PFSK-1 (cell line): ENCODE results near the gene HOXC11.

Experiments
- POLR2AphosphoS5 ChIP-seq: IDR thresholded peaks from 2 replicates; pipeline ENCODE4 v1.6.1; 2012; ENCODE audit warnings: low read depth, mild to moderate bottlenecking, control low read depth, low read length, moderate library complexity
- SIN3A ChIP-seq: IDR thresholded peaks from 2 replicates; pipeline ENCODE4 v1.6.1; 2012; ENCODE audit warnings: mild to moderate bottlenecking, low read length, moderate library complexity, borderline replicate concordance; ENCODE audit not compliant: insufficient read depth
- TAF1 ChIP-seq: IDR thresholded peaks from 2 replicates; pipeline ENCODE4 v1.6.1; 2012; ENCODE audit warnings: low read length, control low read depth, borderline replicate concordance; ENCODE audit not compliant: insufficient read depth
- TF ChIP-seq, protein P1 (sequence below), 2 experiments: IDR thresholded peaks; 2 replicates each; pipeline versions ENCODE4 v1.6.1 to v1.8.0; 2011 to 2012; ENCODE audit warnings: low read depth in 2 of 2, low read length in 2 of 2, control low read depth in 1 of 2, inconsistent platforms in 1 of 2, mild to moderate bottlenecking in 1 of 2, moderate library complexity in 1 of 2; ENCODE audit not compliant: insufficient read depth in 1 of 2

DNA sequence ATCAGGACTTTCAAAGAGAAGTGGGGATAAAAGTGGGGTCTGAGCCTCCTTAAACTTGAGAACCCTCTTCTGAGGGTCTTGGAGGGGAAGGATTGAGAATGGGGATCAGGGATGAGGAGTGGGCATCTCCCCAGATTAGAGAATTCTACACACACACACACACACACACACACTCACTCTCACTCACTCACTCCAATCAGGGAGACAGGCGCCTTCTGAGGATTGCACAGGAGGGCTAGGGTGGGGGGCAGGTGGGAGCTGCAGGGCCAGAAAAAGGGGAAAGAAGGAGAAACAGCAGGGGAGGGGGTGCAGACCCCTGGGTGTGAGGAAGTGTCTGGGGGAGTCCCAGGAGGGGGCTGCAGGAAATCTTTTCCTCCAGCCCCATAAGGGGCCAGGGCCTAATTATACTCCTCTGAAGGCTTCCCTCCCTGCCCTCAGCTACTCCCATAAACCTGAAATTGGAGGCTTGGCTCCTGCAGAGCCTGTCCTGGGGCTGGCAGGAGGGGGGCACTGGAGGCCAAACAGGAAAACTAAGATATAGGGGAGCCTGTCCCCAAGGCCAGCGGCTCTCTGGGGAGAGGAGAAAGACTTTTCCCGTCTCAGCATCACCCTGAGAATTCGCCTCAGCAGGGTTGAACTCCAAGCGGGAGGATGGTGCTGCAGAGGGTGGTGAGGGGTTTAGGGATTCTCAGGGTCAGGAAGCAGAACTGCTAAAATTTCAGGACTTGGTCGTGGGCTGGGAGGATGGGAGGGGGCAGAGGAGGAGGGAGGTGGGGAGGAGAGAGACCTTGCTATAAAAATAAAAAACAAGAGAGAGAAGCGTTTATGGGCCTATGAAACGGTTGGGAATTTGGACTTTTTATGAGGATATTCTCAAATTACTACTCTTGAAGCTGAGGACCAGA, 28.6 kb downstream of the HOXC11 start:
- TF ChIP-seq TAF1, result no peak
- TF ChIP-seq, protein P1, sequence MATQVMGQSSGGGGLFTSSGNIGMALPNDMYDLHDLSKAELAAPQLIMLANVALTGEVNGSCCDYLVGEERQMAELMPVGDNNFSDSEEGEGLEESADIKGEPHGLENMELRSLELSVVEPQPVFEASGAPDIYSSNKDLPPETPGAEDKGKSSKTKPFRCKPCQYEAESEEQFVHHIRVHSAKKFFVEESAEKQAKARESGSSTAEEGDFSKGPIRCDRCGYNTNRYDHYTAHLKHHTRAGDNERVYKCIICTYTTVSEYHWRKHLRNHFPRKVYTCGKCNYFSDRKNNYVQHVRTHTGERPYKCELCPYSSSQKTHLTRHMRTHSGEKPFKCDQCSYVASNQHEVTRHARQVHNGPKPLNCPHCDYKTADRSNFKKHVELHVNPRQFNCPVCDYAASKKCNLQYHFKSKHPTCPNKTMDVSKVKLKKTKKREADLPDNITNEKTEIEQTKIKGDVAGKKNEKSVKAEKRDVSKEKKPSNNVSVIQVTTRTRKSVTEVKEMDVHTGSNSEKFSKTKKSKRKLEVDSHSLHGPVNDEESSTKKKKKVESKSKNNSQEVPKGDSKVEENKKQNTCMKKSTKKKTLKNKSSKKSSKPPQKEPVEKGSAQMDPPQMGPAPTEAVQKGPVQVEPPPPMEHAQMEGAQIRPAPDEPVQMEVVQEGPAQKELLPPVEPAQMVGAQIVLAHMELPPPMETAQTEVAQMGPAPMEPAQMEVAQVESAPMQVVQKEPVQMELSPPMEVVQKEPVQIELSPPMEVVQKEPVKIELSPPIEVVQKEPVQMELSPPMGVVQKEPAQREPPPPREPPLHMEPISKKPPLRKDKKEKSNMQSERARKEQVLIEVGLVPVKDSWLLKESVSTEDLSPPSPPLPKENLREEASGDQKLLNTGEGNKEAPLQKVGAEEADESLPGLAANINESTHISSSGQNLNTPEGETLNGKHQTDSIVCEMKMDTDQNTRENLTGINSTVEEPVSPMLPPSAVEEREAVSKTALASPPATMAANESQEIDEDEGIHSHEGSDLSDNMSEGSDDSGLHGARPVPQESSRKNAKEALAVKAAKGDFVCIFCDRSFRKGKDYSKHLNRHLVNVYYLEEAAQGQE (IDR thresholded peaks at IDR 0.05; ENCODE audit: insufficient read depth in 1 of 2, low read depth in 2 of 2, low read length in 2 of 2), result no peak
- TF ChIP-seq SIN3A, result no peak
- no peak for TF ChIP-seq POLR2AphosphoS5
